Effector memory CD4-positive, alpha-beta T cell (primary cell): Measurements from ENCODE around the gene EIF4E2.

Source experiments
- DNase-seq, 3 donors: peaks; one replicate each; pipeline ENCODE4 v3.0.0-alpha.2; 2020
- H3K27ac ChIP-seq: 2 replicates; pipeline ENCODE4 v1.7.0; 2013; ENCODE audit warnings: mild to moderate bottlenecking, low read length, moderate library complexity; ENCODE audit not compliant: insufficient read depth, poor library complexity, severe bottlenecking
- H3K27me3 ChIP-seq: replicated peaks from 2 replicates; pipeline ENCODE4 v1.7.0; 2013; ENCODE audit warnings: mild to moderate bottlenecking, low read length; ENCODE audit not compliant: insufficient read depth, control insufficient read depth, poor library complexity, severe bottlenecking
- H3K36me3 ChIP-seq: 2 replicates; pipeline ENCODE4 v1.7.0; 2013; ENCODE audit warnings: mild to moderate bottlenecking, low read length, moderate library complexity; ENCODE audit not compliant: control insufficient read depth, insufficient read depth
- H3K4me1 ChIP-seq: 2 replicates; pipeline ENCODE4 v1.7.0; 2013; ENCODE audit warnings: low read length, mild to moderate bottlenecking; ENCODE audit not compliant: control insufficient read depth, insufficient read depth, poor library complexity, severe bottlenecking
- H3K4me3 ChIP-seq: 2 replicates; pipeline ENCODE4 v1.7.0; 2013; ENCODE audit warnings: low read length, low read depth, mild to moderate bottlenecking; ENCODE audit not compliant: insufficient read depth, poor library complexity, severe bottlenecking
- H3K9me3 ChIP-seq: 2 replicates; pipeline ENCODE4 v1.7.0; 2013; ENCODE audit warnings: mild to moderate bottlenecking, low read length, moderate library complexity; ENCODE audit not compliant: control insufficient read depth

The EIF4E2 gene

GRCh38 chr2:232592772-232593395, 42.4 kb downstream of the EIF4E2 start:
- H3K27ac ChIP-seq: no peak overlapping the region

GRCh38 chr2:232593982-232594381, 43.5 kb downstream of the EIF4E2 start:
- no peaks in the 10 kb centered on the region for H3K9me3 ChIP-seq
- H3K4me1 ChIP-seq: no peaks in the 10 kb centered on the region
- no peak for DNase-seq
- no peak overlapping the region for H3K4me3 ChIP-seq
- no peaks in the 10 kb centered on the region for H3K36me3 ChIP-seq
- H3K27me3 ChIP-seq: no peaks in the 10 kb centered on the region
- H3K27ac ChIP-seq: no peak overlapping the region

More at GRCh38 chr2:232592772-232593395, 42.4 kb downstream of the EIF4E2 start:
- H3K4me1 ChIP-seq: no peaks in the 10 kb centered on the region
- H3K4me3 ChIP-seq: no peak overlapping the region
- no peaks in the 10 kb centered on the region for H3K9me3 ChIP-seq
- H3K27me3 ChIP-seq: no peaks in the 10 kb centered on the region
- DNase-seq: no peak
- no peaks in the 10 kb centered on the region for H3K36me3 ChIP-seq

GRCh38 chr2:232597362-232598079, 47.0 kb downstream of the EIF4E2 start:
- H3K36me3 ChIP-seq: no peaks in the 10 kb centered on the region
- no peak overlapping the region for H3K27ac ChIP-seq
- no peak overlapping the region for H3K4me3 ChIP-seq
- H3K27me3 ChIP-seq: no peaks in the 10 kb centered on the region
- H3K4me1 ChIP-seq: no peaks in the 10 kb centered on the region
- no peaks in the 10 kb centered on the region for H3K9me3 ChIP-seq
- DNase-seq: no peak

GRCh38 chr2:232598293-232598692, 47.8 kb downstream of the EIF4E2 start:
- no peaks in the 10 kb centered on the region for H3K36me3 ChIP-seq

GRCh38 chr2:232600053-232600773, 49.7 kb downstream of the EIF4E2 start:
- Histone ChIP-seq H3K9me3 (no peaks in the 10 kb centered on the region), H3K4me1 (no peaks in the 10 kb centered on the region), H3K27ac (no peak overlapping the region), H3K4me3 (no peak overlapping the region), H3K27me3 (no peaks in the 10 kb centered on the region), H3K36me3 (no peaks in the 10 kb centered on the region)
- no peak for DNase-seq

More at GRCh38 chr2:232598293-232598692, 47.8 kb downstream of the EIF4E2 start:
- Histone ChIP-seq H3K27me3 (no peaks in the 10 kb centered on the region), H3K27ac (no peak overlapping the region), H3K4me1 (no peaks in the 10 kb centered on the region), H3K4me3 (no peak overlapping the region), H3K9me3 (no peaks in the 10 kb centered on the region)
- DNase-seq: no peak

- H3K4me3 ChIP-seq: no peak overlapping the region
- DNase-seq: no peak
- no peaks in the 10 kb centered on the region for H3K36me3 ChIP-seq
- H3K27ac ChIP-seq: no peak overlapping the region
- H3K27me3 ChIP-seq: no peaks in the 10 kb centered on the region
- H3K4me1 ChIP-seq: peaks cover 3% of the 10 kb centered on the region
- H3K9me3 ChIP-seq: no peaks in the 10 kb centered on the region
Measured at GRCh38 chr2:232603283-232603682, 52.8 kb downstream of the EIF4E2 start.

GRCh38 chr2:232604535-232604934, 54.0 kb downstream of the EIF4E2 start:
- H3K9me3 ChIP-seq: no peaks in the 10 kb centered on the region
- H3K4me3 ChIP-seq: no peak overlapping the region
- peaks cover 3% of the 10 kb centered on the region for H3K4me1 ChIP-seq
- H3K27me3 ChIP-seq: no peaks in the 10 kb centered on the region
- no peaks in the 10 kb centered on the region for H3K36me3 ChIP-seq
- no peak for DNase-seq
- H3K27ac ChIP-seq: no peak overlapping the region

GRCh38 chr2:232607011-232607410, 56.5 kb downstream of the EIF4E2 start:
- Histone ChIP-seq H3K4me3 (no peak overlapping the region), H3K4me1 (peaks cover 3% of the 10 kb centered on the region), H3K27me3 (no peaks in the 10 kb centered on the region), H3K9me3 (no peaks in the 10 kb centered on the region), H3K27ac (no peak overlapping the region), H3K36me3 (no peaks in the 10 kb centered on the region)
- DNase-seq: no peak

GRCh38 chr2:232609607-232610006, 59.1 kb downstream of the EIF4E2 start:
- no peak for DNase-seq
- Histone ChIP-seq H3K4me3 (no peak overlapping the region), H3K9me3 (no peaks in the 10 kb centered on the region), H3K36me3 (no peaks in the 10 kb centered on the region), H3K27ac (no peak overlapping the region), H3K4me1 (peaks cover 3% of the 10 kb centered on the region), H3K27me3 (no peaks in the 10 kb centered on the region)

- Histone ChIP-seq H3K4me3 (no peak overlapping the region), H3K36me3 (no peaks in the 10 kb centered on the region), H3K27ac (no peak overlapping the region), H3K9me3 (no peaks in the 10 kb centered on the region), H3K4me1 (peaks cover 3% of the 10 kb centered on the region), H3K27me3 (no peaks in the 10 kb centered on the region)
- DNase-seq: no peak
Measured at GRCh38 chr2:232610081-232610480, 59.6 kb downstream of the EIF4E2 start.
